ENCODE results near the gene UBAC2.

The UBAC2 gene

GRCh38 chr13:99271249-99271648 lies 70.6 kb downstream of the UBAC2 start:
- no peak for DNase-seq (ENCODE audit: low read depth)

DNA sequence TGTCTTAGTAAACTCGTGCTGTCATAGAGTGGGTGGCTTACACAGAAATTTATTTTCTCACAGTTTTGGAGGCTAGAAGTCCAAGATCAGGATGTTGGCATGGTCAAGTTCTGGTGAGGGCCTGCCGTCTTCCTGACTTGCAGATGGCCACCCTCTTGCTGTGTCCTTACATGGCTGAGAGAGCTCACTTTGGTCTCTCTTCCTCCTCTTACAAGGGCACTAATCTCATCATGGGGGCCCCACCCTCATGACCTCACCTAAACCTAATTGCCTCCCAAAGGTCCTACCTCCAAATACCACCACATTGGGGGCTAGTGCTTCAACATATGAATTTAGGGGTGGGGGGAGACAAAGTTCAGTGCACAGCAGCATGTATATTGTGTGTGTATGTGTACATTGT lies 71.8 kb downstream of the UBAC2 start:
- no peak for DNase-seq (ENCODE audit: low read depth)

DNA sequence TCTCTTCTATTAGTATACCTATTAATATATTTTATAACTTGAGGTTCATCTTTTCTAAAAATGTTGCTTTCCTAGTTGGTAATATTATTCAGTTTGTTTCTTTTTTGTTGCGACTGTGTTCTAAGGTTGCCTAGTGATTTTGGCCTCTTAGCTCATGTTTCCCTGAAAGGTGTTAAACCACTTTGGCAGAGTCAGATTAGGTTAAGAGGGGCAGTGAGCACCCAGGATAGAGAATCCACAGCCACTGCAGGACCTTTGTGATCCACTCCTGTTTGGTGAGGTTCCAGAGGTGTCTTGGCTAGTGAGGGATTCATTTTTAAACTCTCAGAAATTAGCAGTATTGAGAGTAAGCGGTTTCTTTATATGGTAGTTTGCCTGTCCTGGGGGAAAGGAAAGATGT lies 72.5 kb downstream of the UBAC2 start:
- DNase-seq (ENCODE audit: low read depth) = no peak

- no peak for DNase-seq (ENCODE audit: low read depth)
Observed at GRCh38 chr13:99275093-99275469, 74.4 kb downstream of the UBAC2 start.

DNA sequence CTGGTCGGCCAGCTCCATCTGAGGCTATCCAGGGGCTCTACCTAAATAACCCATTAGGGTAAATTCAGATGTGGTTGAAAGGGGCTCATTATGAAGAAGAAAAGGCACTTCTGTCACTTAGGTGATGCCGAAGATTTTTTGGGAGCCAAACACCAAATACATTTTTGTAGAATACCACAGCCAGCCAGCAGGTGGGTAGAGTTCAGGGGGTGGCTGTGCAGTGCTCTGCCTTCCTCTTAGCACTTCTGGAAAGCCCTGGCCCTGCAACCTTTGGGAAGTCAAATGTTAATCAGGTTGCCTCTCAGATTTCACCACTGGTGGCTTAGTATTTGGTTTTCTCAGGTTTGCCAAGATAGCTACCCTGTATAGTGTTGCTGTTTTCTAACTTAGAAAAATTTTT lies 76.1 kb downstream of the UBAC2 start:
- no peak for DNase-seq (ENCODE audit: low read depth)

- DNase-seq (ENCODE audit: low read depth) = no peak
Observed at GRCh38 chr13:99277629-99278028, 77.0 kb downstream of the UBAC2 start.

DNA sequence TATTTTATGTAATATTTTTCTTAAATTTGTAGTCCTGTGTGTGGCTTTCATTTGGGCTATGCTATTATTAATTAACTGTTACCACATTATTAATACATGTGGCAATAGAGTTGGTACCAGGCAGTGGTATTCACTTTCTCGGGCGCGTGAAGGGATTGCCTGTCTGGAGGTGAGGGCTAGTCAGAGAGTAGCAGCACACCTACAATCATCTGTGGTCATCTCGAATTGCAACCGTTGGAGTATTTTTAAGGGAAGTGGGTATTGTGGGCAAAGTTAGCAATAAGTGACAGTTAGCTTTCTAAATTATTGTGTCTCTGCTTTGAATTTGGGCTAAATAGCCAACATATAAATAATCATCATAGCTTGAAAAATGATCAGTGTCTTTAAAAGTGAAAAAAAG lies 77.5 kb downstream of the UBAC2 start:
- no peak for DNase-seq (ENCODE audit: low read depth)

GRCh38 chr13:99278843-99279242 lies 78.2 kb downstream of the UBAC2 start:
- DNase-seq (ENCODE audit: low read depth) = no peak

DNA sequence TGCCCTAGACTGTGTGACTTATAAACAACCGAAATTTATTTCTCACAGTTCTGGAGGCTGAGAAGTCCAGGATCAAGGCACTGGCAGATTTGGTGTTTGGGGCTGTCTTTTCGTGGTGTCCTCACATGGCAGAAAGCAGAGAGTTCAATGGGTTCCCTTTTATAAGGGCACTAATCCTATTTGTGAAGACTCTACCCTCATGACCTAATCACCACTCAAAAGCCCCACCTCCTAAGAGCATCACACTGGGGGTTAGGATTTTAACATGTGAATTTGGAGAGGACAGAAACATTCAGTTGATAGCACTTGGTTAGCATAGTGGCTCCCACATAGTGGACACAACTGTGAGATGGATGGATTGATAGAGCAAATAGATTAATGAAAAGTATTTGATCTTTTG lies 79.0 kb downstream of the UBAC2 start:
- DNase-seq (ENCODE audit: low read depth) = no peak

- DNase-seq (ENCODE audit: low read depth) = no peak
Observed at GRCh38 chr13:99280166-99280565, 79.5 kb downstream of the UBAC2 start.

GRCh38 chr13:99281811-99282263 lies 81.2 kb downstream of the UBAC2 start:
- no peak for DNase-seq (ENCODE audit: low read depth)

DNA sequence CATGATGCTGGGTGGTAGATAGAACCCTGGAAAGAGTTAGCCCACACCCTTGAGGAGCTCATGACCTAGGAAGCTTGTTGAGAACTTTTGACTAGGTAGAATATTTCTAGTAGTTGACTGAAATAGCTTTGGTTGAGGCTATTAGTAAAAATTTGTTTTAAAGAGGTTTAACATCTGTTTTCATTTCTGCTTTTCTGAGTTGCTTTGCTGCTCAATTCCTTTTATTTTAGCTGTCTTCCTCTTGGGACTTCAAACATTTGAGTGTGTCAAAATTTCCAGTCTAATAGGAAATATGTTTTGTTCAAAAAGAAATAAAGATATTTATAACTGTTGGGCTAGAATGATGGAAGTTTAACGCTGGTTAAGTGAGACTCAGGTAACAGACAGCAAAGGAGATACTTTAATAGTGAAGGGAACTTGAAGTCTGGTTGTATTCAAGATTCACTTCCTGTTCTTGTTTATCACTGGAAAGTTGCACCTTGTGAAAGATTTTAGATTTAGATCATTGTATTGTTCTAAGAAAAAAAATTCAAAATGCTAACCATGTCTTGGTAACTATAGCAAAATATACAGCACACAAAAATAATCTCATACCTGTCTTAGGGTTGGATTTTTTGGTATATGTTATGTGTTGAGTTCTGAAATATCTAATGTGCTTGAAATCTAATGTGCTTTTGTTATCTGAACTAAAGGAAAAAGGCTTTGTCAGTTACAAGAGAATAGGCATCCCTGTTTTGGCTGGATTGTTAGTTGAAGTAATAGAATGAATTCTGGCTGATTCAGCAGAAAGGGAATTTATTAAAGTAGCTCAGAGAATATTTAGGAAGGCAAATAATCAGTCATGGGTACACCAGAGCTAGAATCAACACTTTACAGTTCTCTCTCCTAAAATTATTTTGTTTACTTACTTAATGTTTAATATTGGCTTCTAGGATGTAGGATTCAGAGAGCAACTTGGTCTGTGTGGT lies 81.9 kb downstream of the UBAC2 start:
- DNase-seq (ENCODE audit: low read depth) = no peak

DNA sequence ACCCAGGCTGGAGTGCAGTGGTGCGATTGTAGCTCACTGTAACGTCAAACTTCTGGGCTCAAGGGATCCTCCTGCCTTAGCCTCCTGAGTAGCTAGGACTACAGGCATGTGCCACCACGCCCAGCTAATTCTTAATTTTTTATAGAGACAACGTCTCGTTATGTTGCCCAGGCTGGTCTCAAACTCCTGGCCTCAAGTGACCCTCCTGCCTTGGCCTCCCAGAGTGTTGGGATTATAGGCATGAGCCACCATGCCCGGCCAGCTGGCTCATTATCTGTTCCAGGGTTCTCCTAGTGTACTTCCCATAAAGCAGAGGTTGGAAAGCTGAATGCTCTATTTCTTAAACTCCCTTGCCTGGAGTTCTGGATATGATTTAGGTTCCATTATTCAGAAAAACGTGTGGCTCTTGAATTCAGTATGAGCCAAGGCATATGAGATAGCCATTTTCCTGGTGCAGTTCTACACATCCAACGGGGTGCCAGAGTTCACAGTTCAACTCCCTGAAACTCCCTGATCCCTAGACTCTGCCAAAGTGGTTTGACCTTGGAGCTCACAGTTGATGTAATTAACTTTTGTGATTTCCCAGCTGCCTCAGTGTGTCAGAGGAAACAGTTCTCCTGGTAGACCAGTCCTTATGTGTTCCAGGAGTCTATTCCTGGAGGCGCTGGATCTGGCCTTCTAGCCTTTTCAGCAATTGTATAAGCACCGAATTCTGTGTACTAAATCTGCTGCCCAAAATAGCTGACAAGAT lies 85.0 kb downstream of the UBAC2 start:
- DNase-seq (ENCODE audit: low read depth) = no peak

DNA sequence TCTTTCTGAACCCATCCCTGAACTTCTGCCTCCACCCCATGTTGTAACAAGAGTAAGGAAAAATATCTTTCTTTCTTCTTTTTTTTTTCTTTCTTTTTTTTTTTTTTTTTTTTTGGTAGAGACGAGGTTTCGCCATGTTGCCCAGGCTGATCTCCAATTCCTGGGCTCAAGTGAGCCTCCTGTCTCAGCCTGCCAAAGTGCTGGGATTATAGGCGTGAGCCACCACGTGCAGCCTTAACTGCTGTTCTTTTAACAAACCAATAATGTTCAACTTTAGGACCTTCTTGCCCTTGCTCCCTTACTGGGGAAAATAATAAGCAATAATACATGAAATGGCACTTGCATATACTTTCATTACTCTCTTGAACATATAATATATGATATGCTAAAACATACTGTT lies 86.9 kb downstream of the UBAC2 start:
- no peak for DNase-seq (ENCODE audit: low read depth)

- no peak for DNase-seq (ENCODE audit: low read depth)
Observed at GRCh38 chr13:99288089-99288488, 87.4 kb downstream of the UBAC2 start.

- no peak for DNase-seq (ENCODE audit: low read depth)
Observed at GRCh38 chr13:99289271-99289670, 88.6 kb downstream of the UBAC2 start.

GRCh38 chr13:99289674-99290337 lies 89.2 kb downstream of the UBAC2 start:
- DNase-seq (ENCODE audit: low read depth) = no peak

DNA sequence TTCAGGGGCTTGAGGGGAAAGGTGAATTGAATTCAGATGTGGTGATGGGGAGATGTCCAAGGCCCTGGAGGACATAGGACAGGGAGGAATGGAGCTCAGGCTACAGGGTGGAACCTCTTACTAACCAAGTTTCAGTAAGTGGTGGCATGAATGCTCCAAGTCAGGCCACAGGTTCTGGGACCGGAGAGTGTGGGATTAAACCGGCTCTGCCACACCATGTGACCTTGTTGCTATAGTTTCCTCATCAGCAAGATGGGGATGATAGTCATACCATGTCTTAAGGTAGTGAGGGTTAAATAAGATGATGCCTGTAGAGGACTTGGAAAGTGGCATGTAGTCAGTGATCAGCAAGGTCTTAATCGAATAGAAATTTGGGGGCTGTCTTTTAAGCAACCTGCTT lies 90.2 kb downstream of the UBAC2 start:
- DNase-seq (ENCODE audit: low read depth) = no peak

DNA sequence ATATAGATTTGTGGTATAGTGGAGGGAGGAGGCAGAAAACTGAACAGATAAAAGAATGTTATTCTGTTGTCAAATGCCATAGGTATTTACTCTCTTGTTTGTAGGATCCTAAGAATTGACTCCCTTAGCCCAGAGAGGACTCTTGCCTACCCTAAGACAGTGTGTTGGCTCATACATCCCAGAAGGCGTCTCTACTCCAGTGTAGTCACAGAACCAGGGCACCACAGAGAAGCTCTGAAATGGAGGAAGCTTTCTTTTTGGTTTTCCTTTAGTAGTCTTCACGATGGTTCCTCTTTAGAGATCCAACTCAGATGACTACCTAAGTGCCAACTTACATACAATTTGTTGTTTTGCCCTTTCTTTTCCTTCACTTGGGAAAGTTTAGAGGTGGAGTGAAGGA lies 92.5 kb downstream of the UBAC2 start:
- DNase-seq (ENCODE audit: low read depth) = no peak

DNA sequence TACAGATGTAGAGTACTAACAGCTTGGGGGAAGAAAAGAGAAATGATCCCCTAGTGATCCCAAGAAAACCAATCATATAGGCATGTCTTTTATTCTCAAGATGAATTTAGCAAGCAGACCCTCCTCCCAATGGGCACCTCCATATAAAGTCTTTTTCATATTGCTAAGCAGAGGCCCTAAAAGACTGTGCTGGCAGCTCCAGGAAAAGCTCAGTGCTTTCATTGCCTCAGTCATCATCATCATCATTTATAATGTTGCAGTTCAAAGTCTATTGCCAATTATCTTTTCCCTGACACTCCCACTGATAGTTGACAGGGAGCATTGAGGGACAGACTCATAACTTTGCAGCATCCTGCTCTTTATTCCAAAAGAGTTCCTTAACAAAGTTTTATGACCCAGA lies 93.5 kb downstream of the UBAC2 start:
- no peak for DNase-seq (ENCODE audit: low read depth)

- DNase-seq (ENCODE audit: low read depth) = no peak
Observed at GRCh38 chr13:99294958-99295357, 94.3 kb downstream of the UBAC2 start.

DNA sequence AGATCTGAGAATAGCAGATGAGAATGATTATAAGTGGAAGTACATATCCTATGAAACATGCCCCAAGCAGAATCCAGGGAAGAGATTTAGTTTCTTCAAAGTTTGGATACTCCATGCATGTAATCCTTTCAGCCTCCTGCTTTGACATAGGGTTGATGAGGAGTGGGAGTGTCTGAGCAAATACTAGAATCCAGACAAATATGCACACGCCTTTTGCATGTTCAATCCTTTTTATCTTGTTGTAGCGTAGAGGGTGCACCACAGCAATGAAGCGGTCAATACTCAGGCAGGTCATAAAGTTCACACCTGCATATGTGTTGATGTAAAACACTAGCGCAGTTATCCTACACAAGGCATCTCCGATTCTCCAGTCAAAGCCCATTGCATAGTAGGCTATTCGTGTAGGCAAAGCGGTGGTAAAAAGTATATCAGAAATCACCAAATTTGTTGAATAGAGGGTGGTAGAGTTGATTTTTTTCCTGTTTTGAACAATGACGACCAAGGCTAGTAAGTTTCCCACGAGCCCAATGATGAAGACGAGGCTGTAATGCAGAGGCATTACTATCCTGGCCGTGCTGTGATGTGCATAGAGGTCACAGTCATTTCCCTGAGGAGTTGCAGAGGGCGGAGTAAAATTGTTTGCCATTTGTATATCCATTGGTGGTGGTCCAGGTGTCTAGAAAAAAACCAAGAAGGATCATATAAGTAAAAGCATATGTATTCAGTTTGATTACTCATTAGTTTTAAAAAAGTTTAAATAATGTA lies 95.0 kb downstream of the UBAC2 start:
- DNase-seq (ENCODE audit: low read depth) = no peak
